ENCODE measurements around the gene STRN4. TPM values are rescaled to one million over a fixed set of nuclear protein-coding genes. Genes with fewer than 3 reads are reported as not detected.

Gene STRN4
- total RNA-seq, 2 donors from 2014 or later, result 51.4 to 55.5 TPM

DNA sequence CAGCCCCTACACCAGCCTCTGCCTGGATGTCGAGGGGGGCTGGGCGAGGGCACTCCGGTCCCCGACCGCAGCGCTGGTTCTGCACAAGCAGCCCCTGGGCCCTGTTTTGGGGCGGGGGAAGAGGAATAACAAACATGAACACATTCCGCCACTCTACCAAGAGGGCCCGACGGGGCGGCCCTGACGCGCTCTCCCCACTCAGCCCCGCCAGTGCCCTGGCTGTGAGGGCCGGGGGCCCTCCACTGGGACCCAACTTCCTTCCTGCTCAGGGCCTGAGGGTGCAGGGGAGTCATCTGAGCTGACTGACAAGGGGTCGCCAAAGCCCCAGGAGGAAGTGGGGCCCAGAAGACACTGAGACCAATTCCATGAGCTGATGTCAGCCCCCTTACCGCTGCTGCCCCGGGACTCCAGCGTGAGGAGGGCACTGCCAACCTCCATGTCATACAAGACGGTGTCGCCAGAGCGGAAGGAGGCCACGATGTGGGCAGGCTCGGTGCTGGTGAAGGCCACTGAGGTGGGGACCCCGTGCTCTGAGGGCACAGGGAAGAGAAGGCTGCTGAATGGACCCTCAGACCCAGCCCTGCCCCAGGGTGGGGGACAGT lies 23.7 kb downstream of the STRN4 start:
- TF ChIP-seq POLR2A (IDR thresholded peaks at IDR 0.05), result no peak
- TF ChIP-seq, protein P1, sequence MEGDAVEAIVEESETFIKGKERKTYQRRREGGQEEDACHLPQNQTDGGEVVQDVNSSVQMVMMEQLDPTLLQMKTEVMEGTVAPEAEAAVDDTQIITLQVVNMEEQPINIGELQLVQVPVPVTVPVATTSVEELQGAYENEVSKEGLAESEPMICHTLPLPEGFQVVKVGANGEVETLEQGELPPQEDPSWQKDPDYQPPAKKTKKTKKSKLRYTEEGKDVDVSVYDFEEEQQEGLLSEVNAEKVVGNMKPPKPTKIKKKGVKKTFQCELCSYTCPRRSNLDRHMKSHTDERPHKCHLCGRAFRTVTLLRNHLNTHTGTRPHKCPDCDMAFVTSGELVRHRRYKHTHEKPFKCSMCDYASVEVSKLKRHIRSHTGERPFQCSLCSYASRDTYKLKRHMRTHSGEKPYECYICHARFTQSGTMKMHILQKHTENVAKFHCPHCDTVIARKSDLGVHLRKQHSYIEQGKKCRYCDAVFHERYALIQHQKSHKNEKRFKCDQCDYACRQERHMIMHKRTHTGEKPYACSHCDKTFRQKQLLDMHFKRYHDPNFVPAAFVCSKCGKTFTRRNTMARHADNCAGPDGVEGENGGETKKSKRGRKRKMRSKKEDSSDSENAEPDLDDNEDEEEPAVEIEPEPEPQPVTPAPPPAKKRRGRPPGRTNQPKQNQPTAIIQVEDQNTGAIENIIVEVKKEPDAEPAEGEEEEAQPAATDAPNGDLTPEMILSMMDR (IDR thresholded peaks at IDR 0.05), result no peak
- intact Hi-C loops (cut with DNase I), result no loop called here
- H3K27me3 ChIP-seq, result no peaks in the 10 kb centered on the region
- WGBS, 2 donors, result 78 to 88% methylated on average over 9 to 19 of the region's 25 CpGs
- H3K4me1 ChIP-seq, result peaks cover 10% of the 10 kb centered on the region
- H3K9me3 ChIP-seq, result no peaks in the 10 kb centered on the region
- DNase-seq (no peak), ATAC-seq (no peak)
- H3K36me3 ChIP-seq (replicated peaks in 1 of 2; ENCODE audit: insufficient read depth in 1 of 2, low read depth in 2 of 2), result peaks cover 11 to 31% of the 10 kb centered on the region in 2 donors
- no peak overlapping the region for H3K4me3 ChIP-seq
- H3K27ac ChIP-seq, result no peak overlapping the region

DNA sequence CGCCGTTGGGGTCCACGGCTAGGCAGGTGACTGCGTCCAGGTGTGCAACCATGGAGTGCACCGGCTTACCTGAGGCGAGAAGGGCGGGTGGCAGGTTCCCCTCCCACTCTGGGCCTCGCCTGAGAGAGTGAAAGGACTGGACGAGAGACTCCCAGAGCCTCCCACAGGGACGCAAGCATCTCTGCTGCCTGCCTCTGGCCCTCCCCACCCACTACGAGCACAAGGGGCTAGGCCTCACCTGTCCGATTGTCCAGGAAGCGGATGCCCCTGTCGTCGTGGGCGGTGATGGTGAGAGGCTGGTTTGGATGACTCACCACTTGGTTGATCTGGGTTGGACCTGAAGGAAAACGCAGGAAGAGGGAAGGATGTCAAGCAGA lies 24.3 kb downstream of the STRN4 start:
- intact Hi-C loops (cut with DNase I), result no loop called here

DNA sequence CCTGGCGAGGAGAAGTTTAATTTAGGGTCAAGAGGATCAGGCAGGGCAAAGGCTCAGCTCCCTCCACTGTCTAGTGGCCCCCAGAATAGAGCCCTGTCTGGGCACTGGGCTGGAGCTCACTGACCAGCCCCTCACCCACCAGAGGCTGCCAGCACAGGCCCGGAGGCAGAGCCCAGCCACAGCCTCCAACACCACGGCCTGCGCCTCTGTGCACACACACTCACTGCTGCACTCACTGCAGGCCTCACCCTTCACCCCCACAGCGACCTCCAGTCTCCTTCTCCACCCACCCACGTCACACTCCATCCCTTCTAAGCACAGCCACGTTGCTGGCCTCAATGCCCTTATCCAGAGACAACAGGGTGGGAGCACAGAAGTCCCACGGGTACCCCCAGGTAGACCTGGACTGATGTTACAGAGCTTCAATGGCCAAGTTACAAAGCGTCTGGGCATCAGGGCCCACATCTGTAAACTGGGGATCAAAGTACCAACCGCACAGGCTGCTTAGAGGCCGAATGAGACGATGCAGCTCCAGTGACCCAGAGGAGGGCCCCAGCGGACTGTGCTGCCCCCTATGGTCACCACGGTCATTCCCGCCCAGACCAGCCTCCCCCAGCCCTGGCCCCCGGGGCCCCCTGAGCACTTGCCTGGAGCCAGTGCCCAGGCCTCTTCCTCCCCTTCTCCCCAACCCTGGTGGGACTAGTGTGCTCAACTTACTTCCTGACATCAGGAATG lies 24.8 kb downstream of the STRN4 start:
- no peak overlapping the region for H3K27ac ChIP-seq
- no peaks in the 10 kb centered on the region for H3K9me3 ChIP-seq
- H3K36me3 ChIP-seq (replicated peaks in 1 of 2; ENCODE audit: insufficient read depth in 1 of 2, low read depth in 2 of 2), result peaks cover 11 to 25% of the 10 kb centered on the region in 2 donors
- 81 to 96% methylated on average over 3 to 15 of the region's 16 CpGs for WGBS, 2 donors
- TF ChIP-seq POLR2A (IDR thresholded peaks at IDR 0.05), result no peak
- TF ChIP-seq, protein P1 (IDR thresholded peaks at IDR 0.05), result no peak
- no peaks in the 10 kb centered on the region for H3K27me3 ChIP-seq
- no peak for ATAC-seq
- no peak for DNase-seq
- peaks cover 13% of the 10 kb centered on the region for H3K4me1 ChIP-seq
- H3K4me3 ChIP-seq, result no peak overlapping the region
- intact Hi-C loops (cut with DNase I), result no loop called here

More for the DNA sequence above, 24.3 kb downstream of the STRN4 start:
- H3K4me3 ChIP-seq, result no peak overlapping the region
- TF ChIP-seq, protein P1 (IDR thresholded peaks at IDR 0.05), result no peak
- no peak for TF ChIP-seq POLR2A (IDR thresholded peaks at IDR 0.05)
- H3K27me3 ChIP-seq, result no peaks in the 10 kb centered on the region
- 87 to 93% methylated on average over 15 to 16 of the region's 17 CpGs for WGBS, 2 donors
- DNase-seq, result no peak
- no peaks in the 10 kb centered on the region for H3K9me3 ChIP-seq
- no peak for ATAC-seq
- no peak overlapping the region for H3K27ac ChIP-seq
- H3K36me3 ChIP-seq (replicated peaks in 1 of 2; ENCODE audit: insufficient read depth in 1 of 2, low read depth in 2 of 2), result peaks cover 11 to 26% of the 10 kb centered on the region in 2 donors
- peaks cover 13% of the 10 kb centered on the region for H3K4me1 ChIP-seq

DNA sequence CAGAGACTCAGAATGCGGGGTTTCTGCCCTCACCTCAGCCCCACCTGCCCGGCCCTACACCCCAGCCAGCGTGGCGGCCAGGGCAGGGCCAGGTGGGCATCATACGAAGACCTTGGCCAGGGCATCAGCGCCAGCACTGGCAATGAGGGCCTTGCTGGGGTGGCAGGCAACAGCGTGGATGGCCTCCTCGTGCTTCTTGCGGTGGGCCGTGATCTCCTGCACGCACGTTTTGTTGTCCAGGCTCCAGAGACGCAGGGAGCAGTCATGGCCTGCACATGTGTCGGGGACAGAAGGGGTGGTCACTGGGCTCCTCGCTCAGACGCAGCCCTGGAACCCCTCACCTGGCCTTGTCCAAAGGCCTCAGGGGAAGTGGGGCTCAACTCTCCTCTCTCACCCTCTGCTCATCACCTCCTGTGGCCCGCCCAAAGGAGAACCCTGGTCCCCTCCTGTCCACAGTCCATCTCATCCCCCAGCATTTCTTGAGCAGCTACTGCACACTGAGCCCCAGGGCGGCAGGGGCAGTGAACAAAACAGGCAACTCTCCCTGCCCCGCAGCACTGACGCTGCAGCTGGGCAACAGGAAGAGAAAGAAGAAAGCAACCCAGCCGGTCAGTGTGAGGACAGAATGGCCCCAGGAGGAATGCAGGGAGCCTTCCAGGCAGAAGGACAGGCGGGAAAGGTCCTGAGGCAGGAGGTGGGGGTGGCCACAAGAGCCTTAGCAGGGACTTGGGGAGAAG lies 25.6 kb downstream of the STRN4 start:
- no peak for TF ChIP-seq POLR2A (IDR thresholded peaks at IDR 0.05)
- TF ChIP-seq, protein P1 (IDR thresholded peaks at IDR 0.05), result no peak
- Histone ChIP-seq H3K36me3 (replicated peaks in 1 of 2; ENCODE audit: insufficient read depth in 1 of 2, low read depth in 2 of 2) (peaks cover 8 to 22% of the 10 kb centered on the region in 2 donors), H3K4me1 (peaks cover 18% of the 10 kb centered on the region), H3K27me3 (no peaks in the 10 kb centered on the region), H3K4me3 (no peak overlapping the region), H3K27ac (no peak overlapping the region), H3K9me3 (no peaks in the 10 kb centered on the region)
- DNase-seq (no peak), ATAC-seq (no peak)
- WGBS, 2 donors, result 80 to 93% methylated on average over 12 to 21 of the region's 22 CpGs
- intact Hi-C loops (cut with DNase I), result no loop called here
